Measurements from ENCODE around the gene DLX6.

- TF ChIP-seq CTCF (IDR thresholded peaks at IDR 0.05; ENCODE audit: borderline replicate concordance, extremely low read depth, low read length, poor library complexity, severe bottlenecking) = no peak
- TF ChIP-seq EZH2 (IDR thresholded peaks at IDR 0.05; ENCODE audit: borderline replicate concordance, low read depth, low read length, severe bottlenecking) = no peak
These were observed 2.2 kb downstream of the DLX6 start for GRCh38 chr7:97007583-97007861.

Measured in DND-41 (cell line).